ENCODE results near the gene AGK. TPM values are rescaled to one million over a fixed set of nuclear protein-coding genes. Genes with fewer than 3 reads are reported as not detected.

AGK gene
- total RNA-seq, 1 donor from 2014 or later = 28.6 TPM

- FAIRE-seq = no peak
- peaks cover 2% of the 10 kb centered on the region for H3K36me3 Mint-ChIP-seq (ENCODE audit: low read depth, unreplicated experiment)
- H3K9me3 Mint-ChIP-seq (ENCODE audit: unreplicated experiment) = no peaks in the 10 kb centered on the region
- Histone ChIP-seq H3K79me2 (ENCODE audit: insufficient read depth, low read length) (no peaks in the 10 kb centered on the region), H3K36me3 (ENCODE audit: insufficient read depth, low read length) (peaks cover 16% of the 10 kb centered on the region), H3K4me1 (ENCODE audit: insufficient read depth, low read length) (no peaks in the 10 kb centered on the region), H3K27ac (ENCODE audit: low read depth, low read length) (no peak overlapping the region), H3K9ac (ENCODE audit: low read length) (no peak overlapping the region), H3K4me3 (ENCODE audit: insufficient read depth, low read depth, low read length) (no peak overlapping the region), H3K4me2 (ENCODE audit: low read length) (no peak overlapping the region), H3K27me3 (ENCODE audit: insufficient read depth, low read length) (no peaks in the 10 kb centered on the region), H3K9me3 (ENCODE audit: insufficient read depth, low read depth, low read length) (no peaks in the 10 kb centered on the region), H4K20me1 (ENCODE audit: insufficient read depth, low read length) (no peaks in the 10 kb centered on the region), H2AFZ (ENCODE audit: low read depth, low read length) (no peak overlapping the region)
- no peaks in the 10 kb centered on the region for H3K4me1 Mint-ChIP-seq (ENCODE audit: low read depth, unreplicated experiment)
- TF ChIP-seq EZH2 (IDR thresholded peaks at IDR 0.05; ENCODE audit: insufficient read depth, low read length) = no peak
- TF ChIP-seq CTCF (IDR thresholded peaks at IDR 0.05; ENCODE audit: insufficient read depth, low read depth, low read length) = no peak
- H3K27ac Mint-ChIP-seq (ENCODE audit: unreplicated experiment) = no peak overlapping the region
- no peak overlapping the region for H3K4me3 Mint-ChIP-seq (ENCODE audit: unreplicated experiment)
- no peaks in the 10 kb centered on the region for H3K27me3 Mint-ChIP-seq (ENCODE audit: low read depth, unreplicated experiment)
- no peak for DNase-seq (ENCODE audit: low read depth)
Observed at GRCh38 chr7:141609576-141609975, 58.4 kb downstream of the AGK start.

- H3K4me1 Mint-ChIP-seq (ENCODE audit: low read depth, unreplicated experiment) = no peaks in the 10 kb centered on the region
- Histone ChIP-seq H3K36me3 (ENCODE audit: insufficient read depth, low read length) (peaks cover 16% of the 10 kb centered on the region), H4K20me1 (ENCODE audit: insufficient read depth, low read length) (no peaks in the 10 kb centered on the region), H2AFZ (ENCODE audit: low read depth, low read length) (no peak overlapping the region), H3K27me3 (ENCODE audit: insufficient read depth, low read length) (no peaks in the 10 kb centered on the region), H3K79me2 (ENCODE audit: insufficient read depth, low read length) (no peaks in the 10 kb centered on the region), H3K27ac (ENCODE audit: low read depth, low read length) (no peak overlapping the region), H3K4me1 (ENCODE audit: insufficient read depth, low read length) (no peaks in the 10 kb centered on the region), H3K9me3 (ENCODE audit: insufficient read depth, low read depth, low read length) (no peaks in the 10 kb centered on the region), H3K4me3 (ENCODE audit: insufficient read depth, low read depth, low read length) (no peak overlapping the region), H3K9ac (ENCODE audit: low read length) (no peak overlapping the region), H3K4me2 (ENCODE audit: low read length) (no peak overlapping the region)
- FAIRE-seq (no peak), DNase-seq (ENCODE audit: low read depth) (no peak)
- no peaks in the 10 kb centered on the region for H3K9me3 Mint-ChIP-seq (ENCODE audit: unreplicated experiment)
- H3K4me3 Mint-ChIP-seq (ENCODE audit: unreplicated experiment) = no peak overlapping the region
- H3K36me3 Mint-ChIP-seq (ENCODE audit: low read depth, unreplicated experiment) = peaks cover 2% of the 10 kb centered on the region
- no peak overlapping the region for H3K27ac Mint-ChIP-seq (ENCODE audit: unreplicated experiment)
- H3K27me3 Mint-ChIP-seq (ENCODE audit: low read depth, unreplicated experiment) = no peaks in the 10 kb centered on the region
- TF ChIP-seq EZH2 (IDR thresholded peaks at IDR 0.05; ENCODE audit: insufficient read depth, low read length) (no peak), CTCF (IDR thresholded peaks at IDR 0.05; ENCODE audit: insufficient read depth, low read depth, low read length) (no peak)
Observed at GRCh38 chr7:141610671-141611070, 59.5 kb downstream of the AGK start.

GRCh38 chr7:141612861-141613260 lies 61.7 kb downstream of the AGK start:
- Histone ChIP-seq H3K4me3 (ENCODE audit: insufficient read depth, low read depth, low read length) (no peak overlapping the region), H3K4me1 (ENCODE audit: insufficient read depth, low read length) (no peaks in the 10 kb centered on the region), H4K20me1 (ENCODE audit: insufficient read depth, low read length) (no peaks in the 10 kb centered on the region), H2AFZ (ENCODE audit: low read depth, low read length) (no peak overlapping the region), H3K9ac (ENCODE audit: low read length) (no peak overlapping the region), H3K4me2 (ENCODE audit: low read length) (no peak overlapping the region), H3K27me3 (ENCODE audit: insufficient read depth, low read length) (no peaks in the 10 kb centered on the region), H3K9me3 (ENCODE audit: insufficient read depth, low read depth, low read length) (no peaks in the 10 kb centered on the region), H3K36me3 (ENCODE audit: insufficient read depth, low read length) (peaks cover 16% of the 10 kb centered on the region), H3K79me2 (ENCODE audit: insufficient read depth, low read length) (no peaks in the 10 kb centered on the region), H3K27ac (ENCODE audit: low read depth, low read length) (no peak overlapping the region)
- H3K4me1 Mint-ChIP-seq (ENCODE audit: low read depth, unreplicated experiment) = no peaks in the 10 kb centered on the region
- H3K9me3 Mint-ChIP-seq (ENCODE audit: unreplicated experiment) = no peaks in the 10 kb centered on the region
- FAIRE-seq (no peak), DNase-seq (ENCODE audit: low read depth) (no peak)
- TF ChIP-seq CTCF (IDR thresholded peaks at IDR 0.05; ENCODE audit: insufficient read depth, low read depth, low read length) (no peak), EZH2 (IDR thresholded peaks at IDR 0.05; ENCODE audit: insufficient read depth, low read length) (no peak)
- no peak overlapping the region for H3K4me3 Mint-ChIP-seq (ENCODE audit: unreplicated experiment)
- H3K36me3 Mint-ChIP-seq (ENCODE audit: low read depth, unreplicated experiment) = peaks cover 2% of the 10 kb centered on the region
- H3K27ac Mint-ChIP-seq (ENCODE audit: unreplicated experiment) = no peak overlapping the region
- H3K27me3 Mint-ChIP-seq (ENCODE audit: low read depth, unreplicated experiment) = no peaks in the 10 kb centered on the region
